HK-2 (cell line): ENCODE data around the gene OR2F1.
"Not testable (repeated sequence)": the region's sequence is repeated elsewhere in the genome, so short reads cannot be mapped to it uniquely, and the experiment has no call there.

Source experiments
- DNase-seq: peaks from one replicate; pipeline ENCODE4 v3.0.0-alpha.2; 2018; ENCODE audit not compliant: unreplicated experiment

The OR2F1 gene

GRCh38 chr7:144009361-144009760 is 54.7 kb downstream of the OR2F1 start:
- DNase-seq, result no peak

- not testable (repeated sequence) for DNase-seq
Measured at GRCh38 chr7:144010061-144010460, 55.4 kb downstream of the OR2F1 start.

- DNase-seq, result not testable (repeated sequence)
Measured at GRCh38 chr7:144010821-144011220, 56.2 kb downstream of the OR2F1 start.

GRCh38 chr7:144011458-144012230 is 57.0 kb downstream of the OR2F1 start:
- DNase-seq, result no peak
